Left renal pelvis (tissue), 4 donors: ENCODE measurements around the gene ELK4. TPM values are rescaled to one million over a fixed set of nuclear protein-coding genes. Genes with fewer than 3 reads are reported as not detected.

Source experiments
- DNase-seq, 4 donors: peaks; one replicate each; pipeline ENCODE4 v3.0.0-alpha.2; 2013; ENCODE audit warnings: low read depth in 4 of 4, low spot score in 3 of 4
- polyA plus RNA-seq, 4 donors: library from polyadenylated mRNA; unstranded; fragments of 120-200 nt; gene quantifications; one replicate each; pipeline ENCODE4 v1.2.1, GENCODE V29; 2013; ENCODE audit not compliant: insufficient read length in 4 of 4

The ELK4 gene
- polyA plus RNA-seq, 4 donors, result 18.7 to 24.0 (median 21.8) TPM

DNA sequence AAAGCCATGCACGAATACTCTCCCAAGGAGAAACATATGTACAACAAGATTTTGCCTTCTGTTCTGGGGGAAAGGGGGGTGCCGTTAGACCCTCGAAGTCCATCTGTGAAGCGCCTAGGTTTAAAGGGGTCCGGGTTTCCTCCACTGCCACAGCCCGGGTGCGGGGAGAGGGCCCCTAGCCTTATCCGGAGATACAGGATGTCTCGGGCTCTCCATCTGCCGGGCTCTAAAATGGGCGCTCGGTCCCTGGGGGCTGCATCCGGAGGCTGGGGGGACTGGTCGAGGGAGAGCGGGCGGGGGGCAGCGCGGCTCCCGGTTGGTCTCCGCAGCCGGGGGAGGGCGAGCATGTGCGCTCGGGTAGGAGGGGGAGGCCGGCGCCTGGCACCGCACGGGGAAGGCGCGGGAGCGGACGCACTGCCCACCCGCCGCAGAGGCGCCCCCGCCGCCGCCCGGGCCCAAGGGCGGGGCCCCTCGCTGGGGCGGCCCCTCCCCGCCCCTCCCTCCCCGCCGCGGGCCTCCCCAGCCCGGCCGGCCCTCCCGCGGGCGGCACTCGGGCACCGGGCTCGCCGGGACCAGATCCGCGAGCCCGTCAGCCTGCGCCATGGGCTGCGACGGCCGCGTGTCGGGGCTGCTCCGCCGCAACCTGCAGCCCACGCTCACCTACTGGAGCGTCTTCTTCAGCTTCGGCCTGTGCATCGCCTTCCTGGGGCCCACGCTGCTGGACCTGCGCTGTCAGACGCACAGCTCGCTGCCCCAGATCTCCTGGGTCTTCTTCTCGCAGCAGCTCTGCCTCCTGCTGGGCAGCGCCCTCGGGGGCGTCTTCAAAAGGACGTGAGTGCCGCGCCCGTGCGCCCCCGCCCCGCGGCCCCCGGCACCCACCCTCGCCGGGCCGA is 63.1 kb downstream of the ELK4 start:
- no peak for DNase-seq

DNA sequence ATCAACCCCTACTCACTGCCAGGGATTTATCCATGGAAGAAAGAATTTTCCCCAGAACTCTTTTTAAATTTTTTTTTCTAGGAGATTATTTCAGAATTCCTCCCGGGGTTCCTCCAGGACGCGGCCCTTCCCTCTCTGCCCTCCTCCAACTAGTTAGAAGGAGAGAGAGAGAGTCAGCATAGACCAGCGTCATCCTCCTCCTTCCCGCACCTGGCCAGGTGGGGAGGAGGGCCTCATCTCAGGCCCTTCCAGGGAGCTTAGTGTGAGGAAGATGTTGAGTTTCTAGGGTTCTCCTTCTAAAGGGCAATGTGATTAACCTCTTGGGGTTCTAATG is 63.7 kb downstream of the ELK4 start:
- no peak for DNase-seq

- DNase-seq, result no peak
Observed at GRCh38 chr1:205567716-205568115, 64.1 kb downstream of the ELK4 start.

GRCh38 chr1:205565799-205566198 is 66.0 kb downstream of the ELK4 start:
- no peak for DNase-seq

DNA sequence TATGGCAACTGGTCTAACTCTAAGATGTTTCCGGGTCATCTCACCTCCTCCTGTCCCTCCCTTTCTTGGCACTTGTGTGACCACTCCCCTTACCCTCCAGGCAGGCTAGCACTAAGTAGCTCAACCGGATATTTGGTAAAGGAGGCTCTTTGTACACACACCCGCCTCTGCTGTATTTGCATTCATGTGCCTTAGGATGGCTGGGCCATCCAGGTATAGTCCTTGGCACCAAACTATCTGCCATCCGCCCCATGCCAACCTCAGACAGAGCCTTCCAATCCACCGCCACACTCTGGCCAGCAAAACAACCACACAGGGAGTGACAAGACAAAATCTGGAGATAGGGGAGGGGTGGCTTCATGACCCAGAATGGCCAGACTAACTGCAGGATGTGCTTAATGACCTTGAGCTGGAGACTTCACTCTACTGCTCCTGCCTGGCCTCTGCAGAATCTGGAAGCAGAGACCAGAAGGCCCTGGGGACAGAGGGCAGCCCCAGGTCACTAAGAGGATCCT is 67.8 kb downstream of the ELK4 start:
- DNase-seq, result no peak

GRCh38 chr1:205561501-205562203 is 70.2 kb downstream of the ELK4 start:
- DNase-seq, result no peak

Other genes with a start within 250 kb of the ELK4 start
- 1 to 10 TPM in 3 of 4 donors, under 1 TPM in 1; 0.30 to 3.3 (median 2.7) TPM for gene LEMD1, start 210.0 kb downstream of the ELK4 start, polyA plus RNA-seq
- gene BLACAT1, start 176.0 kb downstream of the ELK4 start, polyA plus RNA-seq, result 1 to 10 TPM in 3 of 4 donors, under 1 TPM in 1; 0.34 to 3.3 (median 2.4) TPM
- gene CDK18, start 127.3 kb downstream of the ELK4 start, polyA plus RNA-seq, result 10 to 100 TPM; 14.1 to 40.3 (median 25.5) TPM
- gene SLC45A3, start 48.5 kb upstream of the ELK4 start, polyA plus RNA-seq, result 10 to 100 TPM in 1 of 4 donors, 1 to 10 TPM in 3; 1.7 to 10.5 (median 7.7) TPM
- gene NUCKS1, start 118.2 kb upstream of the ELK4 start, polyA plus RNA-seq, result 100 to 1,000 TPM; 298 to 407 (median 360) TPM
- gene RAB29, start 143.5 kb upstream of the ELK4 start, polyA plus RNA-seq, result 10 to 100 TPM in 3 of 4 donors, 1 to 10 TPM in 1; 6.4 to 39.7 (median 25.6) TPM
- gene SLC41A1, start 181.2 kb upstream of the ELK4 start, polyA plus RNA-seq, result 10 to 100 TPM; 28.4 to 36.1 (median 32.6) TPM
- gene PM20D1, start 218.1 kb upstream of the ELK4 start, polyA plus RNA-seq, result 1 to 10 TPM in 3 of 4 donors, under 1 TPM in 1; 0.14 to 3.1 (median 1.8) TPM